NCI-H1417 treated with DMSO at 0.1 percent for 48 hours (cell line): Measurements from ENCODE around the gene GABBR1.

Experiments used
- DNase-seq: peaks from one replicate; lab custom pipeline; 2025; lab: John Stamatoyannopoulos, UW

Gene GABBR1

DNA sequence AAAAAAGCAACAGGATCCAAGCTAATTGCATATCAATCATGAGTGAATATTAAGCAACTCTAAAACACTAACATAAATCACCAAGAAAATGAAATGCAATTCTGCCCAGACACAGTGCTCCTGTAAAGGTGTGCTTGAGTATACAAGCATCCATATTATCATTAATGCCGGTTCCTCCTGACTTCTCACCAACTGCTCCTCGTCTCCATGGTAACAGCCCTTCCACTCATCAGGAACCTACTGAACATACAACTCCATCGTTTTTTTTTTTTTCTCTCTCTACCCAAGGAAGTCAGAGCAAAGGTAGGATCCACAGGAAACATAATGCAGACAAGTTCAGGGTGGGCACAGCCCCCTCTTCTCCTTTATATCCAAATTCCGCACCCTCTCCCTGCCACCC lies 12.4 kb downstream of the GABBR1 start:
- DNase-seq = no peak

DNA sequence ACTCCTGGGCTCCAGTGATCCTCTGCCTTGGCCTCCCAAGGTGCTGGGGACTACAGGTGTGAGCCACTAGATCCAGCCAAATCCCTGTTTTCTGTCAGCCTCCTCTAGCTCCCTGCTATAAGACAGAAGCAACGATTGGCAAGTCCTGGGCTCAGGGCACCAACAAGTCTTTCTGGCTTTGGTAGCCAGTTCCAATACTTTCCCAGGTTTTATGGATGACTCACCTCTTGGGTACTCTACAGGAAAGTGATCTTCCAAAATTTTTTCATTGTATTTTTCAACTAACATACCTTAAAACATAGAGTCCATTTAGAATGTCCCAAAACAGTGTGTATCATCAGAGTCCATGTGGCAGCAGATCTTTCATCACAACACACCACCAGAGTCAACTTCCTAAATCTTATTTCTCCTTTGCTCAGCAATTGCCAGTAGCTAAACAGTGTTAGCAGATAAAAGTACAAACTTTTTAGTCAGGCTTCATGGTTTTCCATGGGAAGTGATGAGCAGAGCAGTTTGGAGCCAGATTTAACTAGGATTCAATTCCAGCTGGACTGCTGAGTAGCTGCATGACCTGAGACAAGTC lies 13.3 kb downstream of the GABBR1 start:
- DNase-seq = no peak

DNA sequence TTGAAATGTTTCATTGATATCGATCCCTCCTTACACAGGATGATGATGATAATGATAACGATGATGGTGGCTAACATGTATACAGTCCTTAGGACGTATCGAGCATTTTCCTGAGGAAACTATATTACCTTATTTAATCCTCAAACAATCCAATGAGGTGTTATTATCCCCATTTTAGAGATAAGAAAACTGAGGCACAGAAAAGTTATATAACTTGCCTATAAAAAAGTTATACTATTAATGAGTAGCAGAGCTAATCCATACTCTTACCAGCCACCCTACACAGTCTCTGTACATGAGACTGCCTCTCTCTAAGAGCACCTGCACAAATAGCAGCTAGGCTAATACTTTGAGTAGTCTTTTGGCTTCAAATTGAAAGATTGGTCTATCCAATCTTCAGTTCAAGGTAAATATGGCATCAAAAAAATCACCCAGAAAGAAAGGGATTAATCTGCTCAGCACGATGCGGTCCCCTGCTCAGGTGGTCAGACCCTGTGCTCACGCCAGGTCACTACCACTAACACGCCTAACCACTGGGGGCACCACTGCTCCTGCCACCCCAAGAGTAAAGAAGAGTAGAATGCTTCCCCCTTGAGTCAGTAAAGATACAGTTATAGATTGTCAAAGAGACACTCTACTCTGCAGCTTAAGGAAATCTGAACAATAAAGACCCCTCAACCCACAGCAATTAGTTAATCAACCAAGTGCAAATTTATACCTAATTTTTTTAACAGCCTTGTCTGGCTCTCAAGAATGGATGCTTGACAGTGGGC lies 15.0 kb downstream of the GABBR1 start:
- DNase-seq = no peak

DNA sequence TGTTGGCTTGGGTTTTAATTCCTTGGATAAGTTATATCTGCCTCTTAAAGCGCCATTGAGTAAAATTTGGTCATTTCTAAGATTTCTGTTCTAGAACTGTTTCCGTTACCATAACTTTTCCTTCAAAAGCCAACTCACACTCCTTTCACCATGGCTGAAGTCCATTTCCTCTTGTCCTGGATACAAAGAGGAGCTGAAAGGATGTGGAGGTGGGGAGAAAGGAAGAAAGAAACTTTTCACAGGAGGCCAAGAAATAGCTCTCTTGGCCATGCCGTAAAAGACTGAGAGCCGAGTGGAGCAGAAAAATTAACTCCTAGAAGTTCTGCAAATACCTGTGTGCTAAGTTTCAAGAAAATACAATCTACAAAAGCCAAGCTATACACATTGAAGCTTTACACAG lies 21.6 kb downstream of the GABBR1 start:
- DNase-seq = no peak

DNA sequence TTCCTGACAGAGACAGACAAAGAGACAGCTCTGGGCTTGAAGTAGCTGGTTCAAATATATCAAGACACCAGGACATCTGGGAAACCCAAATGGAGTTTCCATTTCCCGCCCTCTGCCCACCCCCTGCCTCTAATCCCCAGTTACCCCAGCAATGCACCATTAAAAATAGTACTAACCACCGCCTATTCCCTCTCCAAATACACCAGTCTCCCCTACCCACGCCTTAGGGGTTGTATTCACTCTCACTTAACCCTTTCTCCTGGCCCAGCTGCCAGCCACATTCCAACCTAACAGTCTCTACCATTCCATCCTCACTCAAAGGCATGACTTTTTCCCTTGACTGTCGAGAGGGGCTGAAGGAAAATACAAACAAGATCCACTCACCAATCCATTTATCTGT lies 22.4 kb downstream of the GABBR1 start:
- DNase-seq = no peak

GRCh38 chr6:29608131-29608530 lies 24.9 kb downstream of the GABBR1 start:
- no peak for DNase-seq

GRCh38 chr6:29603930-29604329 lies 29.1 kb downstream of the GABBR1 start:
- DNase-seq = no peak

DNA sequence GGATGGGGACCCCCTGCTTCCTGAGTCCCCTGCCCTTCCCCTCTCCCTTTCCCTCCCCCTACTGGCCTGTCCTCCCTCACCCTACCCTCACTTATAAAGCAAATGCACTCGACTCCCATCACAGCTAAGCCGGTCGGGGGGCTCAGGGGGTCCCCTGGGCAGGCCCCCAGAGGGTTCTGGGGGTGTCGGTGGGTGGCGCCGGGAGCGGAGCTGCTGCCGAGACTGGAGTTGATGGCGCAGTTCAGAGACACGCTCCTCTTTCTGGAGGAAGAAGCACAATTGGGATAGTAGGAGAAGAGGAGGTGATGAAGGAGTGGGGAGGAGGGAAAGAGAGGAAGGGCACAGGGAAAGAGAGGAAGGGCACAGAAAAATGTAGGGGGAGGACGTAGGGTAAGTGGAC lies 29.5 kb downstream of the GABBR1 start:
- DNase-seq = no peak

GRCh38 chr6:29602564-29603361 lies 30.2 kb downstream of the GABBR1 start:
- no peak for DNase-seq

- no peak for DNase-seq
Measured at GRCh38 chr6:29598172-29598747, 34.7 kb downstream of the GABBR1 start.

DNA sequence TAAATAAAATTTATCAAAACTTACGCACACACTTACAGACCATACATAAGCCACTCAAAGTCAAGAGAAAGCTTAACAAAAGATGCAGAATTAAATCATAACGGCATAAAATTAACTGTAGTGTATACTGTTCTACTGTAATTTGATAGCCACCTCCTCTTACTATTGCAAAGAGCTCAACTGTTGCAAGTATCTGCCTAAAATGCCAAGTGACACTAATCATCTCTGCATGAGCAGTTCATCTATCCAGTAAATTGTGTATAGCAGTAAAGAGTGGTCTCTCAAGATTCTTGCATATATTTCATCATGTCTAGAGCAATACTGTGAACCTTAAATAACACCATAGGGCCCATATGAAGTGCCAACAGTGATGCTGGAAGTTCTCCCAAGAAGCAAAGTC lies 35.8 kb downstream of the GABBR1 start:
- DNase-seq = no peak

GRCh38 chr6:29596381-29596900 lies 36.5 kb downstream of the GABBR1 start:
- DNase-seq = no peak

- no peak for DNase-seq
Measured at GRCh38 chr6:29593199-29593855, 39.7 kb downstream of the GABBR1 start.

GRCh38 chr6:29591677-29592076 lies 41.3 kb downstream of the GABBR1 start:
- DNase-seq = no peak

DNA sequence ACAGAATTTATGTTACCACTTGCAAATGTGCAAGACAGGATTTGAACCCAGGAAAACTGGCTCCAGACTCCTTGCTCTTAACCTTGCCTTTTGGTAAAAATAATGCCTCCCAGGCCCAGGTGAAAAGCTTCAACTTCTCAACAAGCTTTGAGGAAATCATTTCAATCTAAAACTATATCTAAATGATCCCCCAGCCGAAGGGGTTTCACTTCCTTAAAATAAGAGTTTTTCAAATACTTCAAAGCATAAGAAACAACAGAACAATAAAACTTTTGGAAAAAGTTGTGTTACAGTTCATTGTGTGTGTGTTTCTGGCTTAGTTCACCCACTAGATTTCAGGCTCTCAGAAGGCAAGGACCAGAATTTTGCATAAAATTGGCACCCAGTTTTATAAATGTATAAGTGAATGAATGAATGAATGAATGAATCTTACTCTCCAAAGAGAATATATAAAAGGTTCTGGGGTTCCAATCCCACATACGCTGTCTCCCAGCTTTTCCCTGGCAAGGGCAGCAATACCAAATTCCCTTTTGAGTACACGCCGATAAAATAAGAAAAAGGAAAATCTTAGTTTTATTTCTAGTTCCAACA lies 42.7 kb downstream of the GABBR1 start:
- no peak for DNase-seq

GRCh38 chr6:29589423-29590048 lies 43.4 kb downstream of the GABBR1 start:
- no peak for DNase-seq

GRCh38 chr6:29584821-29585220 lies 48.2 kb downstream of the GABBR1 start, which contains the start of gene OR2H2:
Gene OR2H2, plus strand, starts transcription at chr6:29585121. Its CDS starts 2,824 bp downstream, at chr6:29587945.
- DNase-seq = no peak

DNA sequence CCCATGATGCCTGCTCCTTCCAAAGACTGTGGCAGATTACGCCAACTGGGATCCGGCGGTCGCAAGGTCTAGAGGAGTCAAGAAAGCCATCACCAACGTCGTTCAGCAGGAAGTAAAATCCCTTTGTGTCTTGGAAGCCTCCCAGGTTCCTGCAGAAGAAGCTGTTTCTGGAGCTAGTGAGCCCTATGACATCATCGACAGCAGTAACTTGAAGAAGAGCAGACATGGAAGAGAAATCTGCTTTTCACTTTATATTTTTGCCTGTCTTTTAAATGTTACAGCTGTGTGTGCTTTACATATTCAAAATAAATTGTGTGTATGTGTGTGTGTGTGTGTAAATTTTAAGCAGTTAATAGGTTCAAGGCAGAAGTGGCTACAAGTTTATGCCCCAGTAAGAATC lies 55.4 kb downstream of the GABBR1 start:
- DNase-seq = no peak

DNA sequence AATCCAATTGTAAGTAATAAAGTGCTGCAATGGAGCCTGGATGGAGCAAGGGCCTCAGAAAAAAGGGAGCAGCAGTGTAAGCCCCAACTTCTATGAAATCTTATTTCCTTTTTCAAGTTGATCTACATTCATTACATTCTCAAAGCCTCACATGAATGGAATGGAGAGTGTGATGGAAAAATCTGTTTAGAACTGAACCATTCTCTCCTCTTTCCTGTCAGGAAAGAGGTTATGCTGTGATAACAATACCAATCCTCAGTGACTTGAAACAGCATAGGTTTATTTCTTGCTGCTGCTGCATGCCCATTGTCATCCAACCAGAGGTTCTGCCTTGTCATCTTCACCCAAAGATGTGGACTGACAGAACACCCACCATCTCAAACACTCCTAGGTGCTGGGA lies 56.9 kb downstream of the GABBR1 start:
- no peak for DNase-seq

- DNase-seq = no peak
Measured at GRCh38 chr6:29567991-29568390, 65.0 kb downstream of the GABBR1 start.

GRCh38 chr6:29567541-29567940 lies 65.4 kb downstream of the GABBR1 start:
- DNase-seq = no peak
